Memory B cell (primary cell): Measurements from ENCODE around the gene RBM10.

Source experiments
- ATAC-seq: fragments of 150-1000 bp; cut with Tn5 transposase; 2 replicates; pipeline ENCODE4 v1.10.0; 2021; ENCODE audit warnings: low read depth, mild to moderate bottlenecking, moderate library complexity
- DNase-seq, 2 donors: peaks; one replicate each; pipeline ENCODE4 v3.0.0; 2022; ENCODE audit warnings: low spot score in 2 of 2
- H3K27ac Mint-ChIP-seq: one replicate; pipeline ENCODE4 v1.8.0; 2022; ENCODE audit warnings: mild to moderate bottlenecking, moderate library complexity, mixed read lengths
- H3K27me3 Mint-ChIP-seq: one replicate; pipeline ENCODE4 v1.8.0; 2022; ENCODE audit warnings: mixed read lengths
- H3K36me3 Mint-ChIP-seq: one replicate; pipeline ENCODE4 v1.8.0; 2022; ENCODE audit warnings: mild to moderate bottlenecking, mixed read lengths
- H3K4me1 Mint-ChIP-seq: one replicate; pipeline ENCODE4 v1.8.0; 2022; ENCODE audit warnings: mixed read lengths
- H3K4me3 Mint-ChIP-seq: one replicate; pipeline ENCODE4 v1.8.0; 2022; ENCODE audit warnings: mild to moderate bottlenecking, moderate library complexity, mixed read lengths
- H3K9me3 Mint-ChIP-seq: one replicate; pipeline ENCODE4 v1.8.0; 2022; ENCODE audit warnings: mixed read lengths

The RBM10 gene

GRCh38 chrX:47162927-47163583 lies 18.0 kb downstream of the RBM10 start:
- H3K27me3 Mint-ChIP-seq = no peaks in the 10 kb centered on the region
- H3K27ac Mint-ChIP-seq = no peak overlapping the region
- no peaks in the 10 kb centered on the region for H3K9me3 Mint-ChIP-seq
- DNase-seq (no peak), ATAC-seq (no peak)
- peaks cover 3% of the 10 kb centered on the region for H3K36me3 Mint-ChIP-seq
- no peak overlapping the region for H3K4me3 Mint-ChIP-seq
- H3K4me1 Mint-ChIP-seq = peaks cover 7% of the 10 kb centered on the region

GRCh38 chrX:47164420-47164819 lies 19.4 kb downstream of the RBM10 start:
- H3K4me3 Mint-ChIP-seq = no peak overlapping the region
- H3K27ac Mint-ChIP-seq = no peak overlapping the region
- no peak for ATAC-seq
- DNase-seq = no peak
- peaks cover 11% of the 10 kb centered on the region for H3K4me1 Mint-ChIP-seq
- peaks cover 7% of the 10 kb centered on the region for H3K36me3 Mint-ChIP-seq
- H3K27me3 Mint-ChIP-seq = no peaks in the 10 kb centered on the region
- H3K9me3 Mint-ChIP-seq = no peaks in the 10 kb centered on the region

- H3K9me3 Mint-ChIP-seq = no peaks in the 10 kb centered on the region
- ATAC-seq (no peak), DNase-seq (no peak)
- H3K36me3 Mint-ChIP-seq = peaks cover 7% of the 10 kb centered on the region
- no peak overlapping the region for H3K4me3 Mint-ChIP-seq
- no peak overlapping the region for H3K27ac Mint-ChIP-seq
- H3K4me1 Mint-ChIP-seq = peaks cover 3% of the 10 kb centered on the region
- no peaks in the 10 kb centered on the region for H3K27me3 Mint-ChIP-seq
Observed at GRCh38 chrX:47166126-47166525, 21.1 kb downstream of the RBM10 start.

GRCh38 chrX:47168495-47169073 lies 23.6 kb downstream of the RBM10 start:
- no peak overlapping the region for H3K4me3 Mint-ChIP-seq
- no peak for DNase-seq
- no peak for ATAC-seq
- no peaks in the 10 kb centered on the region for H3K27me3 Mint-ChIP-seq
- H3K9me3 Mint-ChIP-seq = no peaks in the 10 kb centered on the region
- peaks cover 7% of the 10 kb centered on the region for H3K36me3 Mint-ChIP-seq
- no peak overlapping the region for H3K27ac Mint-ChIP-seq
- H3K4me1 Mint-ChIP-seq = peaks cover 3% of the 10 kb centered on the region

GRCh38 chrX:47169273-47169672 lies 24.3 kb downstream of the RBM10 start:
- Mint-ChIP-seq H3K9me3 (no peaks in the 10 kb centered on the region), H3K27ac (no peak overlapping the region), H3K4me3 (no peak overlapping the region), H3K27me3 (no peaks in the 10 kb centered on the region), H3K4me1 (peaks cover 3% of the 10 kb centered on the region), H3K36me3 (peaks cover 12% of the 10 kb centered on the region)
- no peak for DNase-seq
- no peak for ATAC-seq

- DNase-seq (no peak), ATAC-seq (no peak)
- Mint-ChIP-seq H3K27ac (no peak overlapping the region), H3K27me3 (no peaks in the 10 kb centered on the region), H3K9me3 (no peaks in the 10 kb centered on the region), H3K4me3 (no peak overlapping the region), H3K4me1 (peaks cover 3% of the 10 kb centered on the region), H3K36me3 (peaks cover 15% of the 10 kb centered on the region)
Observed at GRCh38 chrX:47169726-47170515, 24.9 kb downstream of the RBM10 start.

- H3K4me1 Mint-ChIP-seq = peaks cover 3% of the 10 kb centered on the region
- H3K27me3 Mint-ChIP-seq = no peaks in the 10 kb centered on the region
- DNase-seq = no peak
- ATAC-seq = no peak
- peaks cover 20% of the 10 kb centered on the region for H3K36me3 Mint-ChIP-seq
- no peak overlapping the region for H3K27ac Mint-ChIP-seq
- no peak overlapping the region for H3K4me3 Mint-ChIP-seq
- no peaks in the 10 kb centered on the region for H3K9me3 Mint-ChIP-seq
Observed at GRCh38 chrX:47170861-47171692, 26.1 kb downstream of the RBM10 start.

- Mint-ChIP-seq H3K4me3 (no peak overlapping the region), H3K4me1 (peaks cover 3% of the 10 kb centered on the region), H3K27me3 (no peaks in the 10 kb centered on the region), H3K27ac (no peak overlapping the region), H3K36me3 (peaks cover 26% of the 10 kb centered on the region), H3K9me3 (no peaks in the 10 kb centered on the region)
- ATAC-seq = no peak
- no peak for DNase-seq
Observed at GRCh38 chrX:47171996-47172395, 27.0 kb downstream of the RBM10 start.

GRCh38 chrX:47172549-47172948 lies 27.5 kb downstream of the RBM10 start:
- DNase-seq (no peak), ATAC-seq (no peak)
- no peak overlapping the region for H3K4me3 Mint-ChIP-seq
- H3K4me1 Mint-ChIP-seq = peaks cover 3% of the 10 kb centered on the region
- no peak overlapping the region for H3K27ac Mint-ChIP-seq
- H3K9me3 Mint-ChIP-seq = no peaks in the 10 kb centered on the region
- H3K27me3 Mint-ChIP-seq = no peaks in the 10 kb centered on the region
- peaks cover 26% of the 10 kb centered on the region for H3K36me3 Mint-ChIP-seq

GRCh38 chrX:47172971-47173792 lies 28.2 kb downstream of the RBM10 start:
- H3K4me3 Mint-ChIP-seq = no peak overlapping the region
- H3K36me3 Mint-ChIP-seq = peaks cover 30% of the 10 kb centered on the region
- DNase-seq = no peak
- no peaks in the 10 kb centered on the region for H3K9me3 Mint-ChIP-seq
- H3K4me1 Mint-ChIP-seq = peaks cover 3% of the 10 kb centered on the region
- no peak for ATAC-seq
- no peaks in the 10 kb centered on the region for H3K27me3 Mint-ChIP-seq
- H3K27ac Mint-ChIP-seq = no peak overlapping the region

- Mint-ChIP-seq H3K36me3 (peaks cover 25% of the 10 kb centered on the region), H3K9me3 (no peaks in the 10 kb centered on the region), H3K27ac (no peak overlapping the region), H3K4me1 (no peaks in the 10 kb centered on the region), H3K27me3 (no peaks in the 10 kb centered on the region), H3K4me3 (no peak overlapping the region)
- no peak for DNase-seq
- ATAC-seq = no peak
Observed at GRCh38 chrX:47174376-47174775, 29.4 kb downstream of the RBM10 start.

GRCh38 chrX:47174846-47175587 lies 30.0 kb downstream of the RBM10 start:
- peaks cover 27% of the 10 kb centered on the region for H3K36me3 Mint-ChIP-seq
- H3K27me3 Mint-ChIP-seq = no peaks in the 10 kb centered on the region
- DNase-seq (no peak), ATAC-seq (no peak)
- H3K9me3 Mint-ChIP-seq = no peaks in the 10 kb centered on the region
- H3K27ac Mint-ChIP-seq = no peak overlapping the region
- no peak overlapping the region for H3K4me3 Mint-ChIP-seq
- H3K4me1 Mint-ChIP-seq = no peaks in the 10 kb centered on the region

- Mint-ChIP-seq H3K27ac (no peak overlapping the region), H3K27me3 (no peaks in the 10 kb centered on the region)
- no peak for DNase-seq
Observed at GRCh38 chrX:47175588-47175980, 30.6 kb downstream of the RBM10 start.

More at GRCh38 chrX:47175588-47175980, 30.6 kb downstream of the RBM10 start:
- peaks cover 31% of the 10 kb centered on the region for H3K36me3 Mint-ChIP-seq
- no peaks in the 10 kb centered on the region for H3K9me3 Mint-ChIP-seq
- H3K4me3 Mint-ChIP-seq = no peak overlapping the region
- H3K4me1 Mint-ChIP-seq = no peaks in the 10 kb centered on the region
- no peak for ATAC-seq
